ENCODE measurements around the gene C4orf50.

The C4orf50 gene

GRCh38 chr4:6062133-6062532, 43.9 kb upstream of the C4orf50 start:
- H3K27me3 ChIP-seq, result peaks cover 0 to 9% of the 10 kb centered on the region in 2 donors
- peaks cover 6 to 37% (median 32%) of the 10 kb centered on the region in 3 donors for H3K9me3 ChIP-seq
- H3K27ac ChIP-seq, result no peak overlapping the region
- no peaks in the 10 kb centered on the region for H3K4me1 ChIP-seq
- TF ChIP-seq CTCF (IDR thresholded peaks at IDR 0.05), result no peak
- no peak for DNase-seq
- H3K36me3 ChIP-seq, result no peaks in the 10 kb centered on the region
- intact Hi-C loops (cut with DNase I; ENCODE audit: low total_unique reads), result no loop called here
- no peak overlapping the region for H3K4me3 ChIP-seq

- DNase-seq, result no peak
- no peaks in the 10 kb centered on the region for H3K36me3 ChIP-seq
- peaks cover 6 to 42% (median 40%) of the 10 kb centered on the region in 3 donors for H3K9me3 ChIP-seq
- no peaks in the 10 kb centered on the region for H3K4me1 ChIP-seq
- TF ChIP-seq CTCF (IDR thresholded peaks at IDR 0.05), result no peak
- no peaks in the 10 kb centered on the region for H3K27me3 ChIP-seq
- H3K4me3 ChIP-seq, result no peak overlapping the region
- intact Hi-C loops (cut with DNase I; ENCODE audit: low total_unique reads), result no loop called here
- no peak overlapping the region for H3K27ac ChIP-seq
These were observed 41.2 kb upstream of the C4orf50 start for GRCh38 chr4:6059375-6059805.

GRCh38 chr4:6058531-6059374, 40.5 kb upstream of the C4orf50 start:
- no peak overlapping the region for H3K27ac ChIP-seq
- intact Hi-C loops (cut with DNase I; ENCODE audit: low total_unique reads), result no loop called here
- H3K4me3 ChIP-seq, result no peak overlapping the region
- H3K4me1 ChIP-seq, result no peaks in the 10 kb centered on the region
- H3K36me3 ChIP-seq, result no peaks in the 10 kb centered on the region
- H3K9me3 ChIP-seq, result peaks cover 6 to 42% (median 40%) of the 10 kb centered on the region in 3 donors
- no peak for DNase-seq
- H3K27me3 ChIP-seq, result no peaks in the 10 kb centered on the region
- TF ChIP-seq CTCF (IDR thresholded peaks at IDR 0.05), result no peak

- H3K4me3 ChIP-seq, result no peak overlapping the region
- H3K4me1 ChIP-seq, result no peaks in the 10 kb centered on the region
- H3K27ac ChIP-seq, result no peak overlapping the region
- H3K36me3 ChIP-seq, result no peaks in the 10 kb centered on the region
- no peaks in the 10 kb centered on the region for H3K27me3 ChIP-seq
- H3K9me3 ChIP-seq, result peaks cover 6 to 42% (median 40%) of the 10 kb centered on the region in 3 donors
- DNase-seq, result no peak
- intact Hi-C loops (cut with DNase I; ENCODE audit: low total_unique reads), result no loop called here
- TF ChIP-seq CTCF (IDR thresholded peaks at IDR 0.05), result no peak
These were observed 38.9 kb upstream of the C4orf50 start for GRCh38 chr4:6056976-6057766.

- peaks cover 6 to 42% (median 34%) of the 10 kb centered on the region in 3 donors for H3K9me3 ChIP-seq
- intact Hi-C loops (cut with DNase I; ENCODE audit: low total_unique reads), result no loop called here
- no peak overlapping the region for H3K4me3 ChIP-seq
- TF ChIP-seq CTCF (IDR thresholded peaks at IDR 0.05), result no peak
- no peak for DNase-seq
- H3K36me3 ChIP-seq, result no peaks in the 10 kb centered on the region
- peaks cover 0 to 6% of the 10 kb centered on the region in 2 donors for H3K27me3 ChIP-seq
- H3K27ac ChIP-seq, result no peak overlapping the region
- no peaks in the 10 kb centered on the region for H3K4me1 ChIP-seq
These were observed 37.2 kb upstream of the C4orf50 start for GRCh38 chr4:6055436-6055835.
